Endothelial cell of umbilical vein (primary cell): ENCODE results near the gene TOP3A. TPM values are rescaled to one million over a fixed set of nuclear protein-coding genes. Genes with fewer than 3 reads are reported as not detected.

Experiments
- BruUV-seq: library from RNA; stranded (reverse); fragments of 400-500 nt; replicated peaks from 2 replicates; lab custom pipeline; 2021; lab: Mats Ljungman, UMichigan
- CTCF ChIA-PET: fragments of 300-600, 350-600 bp; sonication (Branson Sonifier 250); formaldehyde crosslinking; loops from one replicate; lab custom pipeline; 2021; ENCODE audit warnings: antibody characterized with exemption, inconsistent platforms; lab: Charles Lee
- POLR2A ChIA-PET: fragments of 300-600, 350-600 bp; sonication (Branson Sonifier 250); formaldehyde crosslinking; loops from one replicate; lab custom pipeline; 2021; ENCODE audit warnings: antibody characterized with exemption, inconsistent platforms; lab: Charles Lee
- DNase-seq: peaks from one replicate; pipeline ENCODE4 v3.0.0-alpha.2; 2011; ENCODE audit warnings: low read depth, low spot score
- FAIRE-seq: peaks from 2 replicates; lab custom pipeline; 2011; peaks lifted over from hg19 to GRCh38; lab: Jason Lieb, UNC
- H2AFZ ChIP-seq: 2 replicates; pipeline ENCODE4 v1.6.0; 2012; ENCODE audit warnings: low read depth, low read length, control low read depth, inconsistent platforms
- H3K27ac ChIP-seq: 2 replicates; pipeline ENCODE4 v1.5.1; 2011; ENCODE audit warnings: low read depth, mild to moderate bottlenecking, control low read depth, low read length, moderate library complexity; ENCODE audit not compliant: insufficient read depth
- H3K27me3 ChIP-seq, 2 experiments: 2 replicates each; pipeline versions ENCODE4 v1.6.0 to v1.6.1; 2011; ENCODE audit warnings: low read length in 2 of 2, mixed read lengths in 1 of 2; ENCODE audit not compliant: control insufficient read depth in 2 of 2, insufficient read depth in 2 of 2
- H3K36me3 ChIP-seq, 2 experiments: 2 replicates in 1 of 2; 3 replicates in 1 of 2; pipeline ENCODE4 v1.5.1; 2011; ENCODE audit warnings: low read length in 2 of 2, mild to moderate bottlenecking in 1 of 2, moderate library complexity in 1 of 2; ENCODE audit not compliant: control insufficient read depth in 2 of 2, insufficient read depth in 2 of 2; ENCODE audit errors: extremely low read depth in 1 of 2
- H3K4me1 ChIP-seq: 3 replicates; pipeline ENCODE4 v1.5.1; 2011; ENCODE audit warnings: mild to moderate bottlenecking, low read length; ENCODE audit not compliant: control insufficient read depth, insufficient read depth; ENCODE audit errors: extremely low read depth
- H3K4me2 ChIP-seq: 2 replicates; pipeline ENCODE4 v1.6.1; 2011; ENCODE audit warnings: low read length, control low read depth, mixed read lengths; ENCODE audit not compliant: insufficient read depth
- H3K4me3 ChIP-seq, 3 experiments: fragments of 200-600 bp in 1 of 3; sonication (generic), shearing (Covaris generic) in 1 of 3; replicated peaks in 1 of 3; 2 replicates each; pipeline ENCODE4 v1.5.1; 2011 to 2016; ENCODE audit warnings: control low read depth in 3 of 3, low read length in 3 of 3, mild to moderate bottlenecking in 2 of 3, inconsistent platforms in 1 of 3, low read depth in 1 of 3, moderate library complexity in 1 of 3; ENCODE audit not compliant: insufficient read depth in 1 of 3
- H3K79me2 ChIP-seq: 2 replicates; pipeline ENCODE4 v1.6.0; 2012; ENCODE audit warnings: low read length, inconsistent platforms; ENCODE audit not compliant: control insufficient read depth, insufficient read depth
- H3K9ac ChIP-seq: replicated peaks from 2 replicates; pipeline ENCODE3; 2011; ENCODE audit warnings: low read length, control low read depth; ENCODE audit not compliant: insufficient read depth; ENCODE audit errors: extremely low read depth
- H3K9me1 ChIP-seq: replicated peaks from 3 replicates; pipeline ENCODE4 v1.6.0; 2011; ENCODE audit warnings: mild to moderate bottlenecking, low read length; ENCODE audit not compliant: control insufficient read depth, insufficient read depth; ENCODE audit errors: extremely low read depth
- H3K9me3 ChIP-seq: replicated peaks from 2 replicates; pipeline ENCODE4 v1.5.1; 2012; ENCODE audit warnings: low read length, inconsistent platforms; ENCODE audit not compliant: control insufficient read depth, insufficient read depth
- H4K20me1 ChIP-seq: replicated peaks from 2 replicates; pipeline ENCODE3; 2011; ENCODE audit warnings: mild to moderate bottlenecking, low read length; ENCODE audit not compliant: control insufficient read depth, insufficient read depth; ENCODE audit errors: extremely low read depth
- CTCF ChIP-seq, 2 donors: IDR thresholded peaks; 1 replicate in 1 of 2; 2 replicates in 1 of 2; pipeline ENCODE4 v1.5.1; 2011; ENCODE audit warnings: low read length in 2 of 2, mild to moderate bottlenecking in 2 of 2, moderate library complexity in 2 of 2, control low read depth in 1 of 2, inconsistent platforms in 1 of 2, low read depth in 1 of 2; ENCODE audit not compliant: insufficient read depth in 1 of 2; ENCODE audit errors: extremely low read depth in 1 of 2
- EZH2 ChIP-seq: IDR thresholded peaks from 2 replicates; pipeline ENCODE4 v1.6.1; 2012; ENCODE audit warnings: borderline replicate concordance, low read depth, mild to moderate bottlenecking, moderate library complexity, low read length, inconsistent platforms; ENCODE audit not compliant: severe bottlenecking
- FOS ChIP-seq: IDR thresholded peaks from 2 replicates; pipeline ENCODE4 v1.6.1; 2011; ENCODE audit warnings: mild to moderate bottlenecking, low read length, moderate library complexity, borderline replicate concordance; ENCODE audit not compliant: insufficient read depth
- GATA2 ChIP-seq: IDR thresholded peaks from 2 replicates; pipeline ENCODE4 v1.7.0; 2011; ENCODE audit warnings: low read depth, mild to moderate bottlenecking, moderate library complexity, mixed read lengths, low read length; ENCODE audit not compliant: insufficient read length, insufficient read depth
- JUN ChIP-seq: IDR thresholded peaks from 2 replicates; pipeline ENCODE4 v1.6.1; 2011; ENCODE audit warnings: borderline replicate concordance, low read depth; ENCODE audit not compliant: insufficient read length, insufficient read depth
- MAX ChIP-seq: IDR thresholded peaks from 2 replicates; pipeline ENCODE4 v1.6.1; 2011; ENCODE audit not compliant: insufficient read depth, insufficient read length
- MYC ChIP-seq: IDR thresholded peaks from one replicate; pipeline ENCODE4 v1.6.1; 2011; ENCODE audit warnings: mild to moderate bottlenecking, low read depth, low read length
- POLR2A ChIP-seq: IDR thresholded peaks from 2 replicates; pipeline ENCODE4 v1.6.1; 2012; ENCODE audit warnings: low read depth, mild to moderate bottlenecking, control low read depth, low read length
- POLR2AphosphoS5 ChIP-seq: IDR thresholded peaks from 2 replicates; pipeline ENCODE4 v1.6.1; 2012; ENCODE audit warnings: low read depth, mild to moderate bottlenecking, control low read depth, low read length, moderate library complexity; ENCODE audit not compliant: insufficient read depth
- dilution Hi-C: fragments of 300-500 bp; cut with MboI; formaldehyde crosslinking; loops from one replicate; pipeline ENCODE4 v1.15.0; 2019; ENCODE audit warnings: low sequenced_read_pairs; ENCODE audit not compliant: extremely low pct_ligation_motif_present
- intact Hi-C: fragments of 100-400 bp; cut with micrococcal nuclease; formaldehyde crosslinking; loops from one replicate; pipeline ENCODE4 v1.10.0; 2022
- polyA plus RNA-seq, 4 experiments: library from polyadenylated mRNA; depleted of rRNA in 3 of 4; stranded (reverse) in 3 of 4; unstranded in 1 of 4; fragments of >200 nt; gene quantifications; 2 replicates each; pipeline versions ENCODE4 v1.2.1 to v1.2.3, GENCODE V29; 2011 to 2012; ENCODE audit warnings: missing spikeins in 1 of 4
- total RNA-seq: library from RNA; stranded (reverse); gene quantifications from 2 replicates; pipeline ENCODE4 v1.2.3, GENCODE V29; 2021

The TOP3A gene
- total and polyA plus RNA-seq, 2 donors (not counting 3 experiments of a cell fraction or from before 2014, with no cell fraction given): 20.4 to 53.1 TPM

GRCh38 chr17:18318117-18318516, 3.3 kb upstream of the TOP3A start:
- H4K20me1 ChIP-seq: no peaks in the 10 kb centered on the region
- dilution Hi-C loops (no loop called here), intact Hi-C loops (no loop called here)
- no peak for FAIRE-seq
- CTCF ChIA-PET: interaction anchor here (1.9 kb wide), 1 partner anchor 15 kb away, joined by 4 read pairs; no protein-coding TSS in a partner anchor
- H3K27ac ChIP-seq: no peak overlapping the region
- DNase-seq: no peak
- H3K4me1 ChIP-seq: peaks cover 24% of the 10 kb centered on the region
- TF ChIP-seq EZH2: no peak
- TF ChIP-seq POLR2A: no peak
- no peak for TF ChIP-seq FOS
- no peak for TF ChIP-seq CTCF (IDR thresholded peaks at IDR 0.05; ENCODE audit: extremely low read depth in 1 of 2, insufficient read depth in 1 of 2, low read depth in 1 of 2, low read length in 2 of 2)
- no peak for TF ChIP-seq GATA2
- no peak for TF ChIP-seq MAX
- no peak for TF ChIP-seq POLR2AphosphoS5
- no peak for TF ChIP-seq JUN
- no peak for TF ChIP-seq MYC
- no peak overlapping the region for H3K4me3 ChIP-seq
- H2AFZ ChIP-seq: no peak overlapping the region
- H3K4me2 ChIP-seq: peak overlapping the region; percentile 6
- peaks cover 0 to 20% of the 10 kb centered on the region in 2 experiments for H3K36me3 ChIP-seq
- H3K9me1 ChIP-seq: no peaks in the 10 kb centered on the region
- POLR2A ChIA-PET: no interaction called here
- no peaks in the 10 kb centered on the region for H3K9me3 ChIP-seq
- H3K79me2 ChIP-seq: peaks cover 63% of the 10 kb centered on the region
- no peak overlapping the region for H3K9ac ChIP-seq
- BruUV-seq: no TSS peak
- H3K27me3 ChIP-seq: no peaks in the 10 kb centered on the region
